Kidney (tissue), 14 donors: ENCODE measurements around the gene VCAM1. TPM values are rescaled to one million over a fixed set of nuclear protein-coding genes. Genes with fewer than 3 reads are reported as not detected.

Source experiments
- DNase-seq, 5 donors: peaks; one replicate each; pipeline ENCODE4 v3.0.0-alpha.2; 2013 to 2020
- FAIRE-seq: peaks from 2 replicates; lab custom pipeline; 2012; peaks lifted over from hg19 to GRCh38; lab: Jason Lieb, UNC
- H3K27ac ChIP-seq, 2 donors: one replicate each; pipeline ENCODE4 v1.7.0; 2013; ENCODE audit warnings: low read depth in 2 of 2, low read length in 2 of 2, inconsistent platforms in 1 of 2
- H3K27me3 ChIP-seq: one replicate; pipeline ENCODE4 v1.7.1; 2013; ENCODE audit warnings: low read length, inconsistent platforms; ENCODE audit not compliant: control insufficient read depth, insufficient read depth
- H3K36me3 ChIP-seq, 3 donors: one replicate each; pipeline versions ENCODE4 v1.7.0 to v1.7.1; 2013; ENCODE audit warnings: low read length in 3 of 3, control low read depth in 1 of 3, inconsistent platforms in 1 of 3; ENCODE audit not compliant: insufficient read depth in 3 of 3, control insufficient read depth in 2 of 3
- H3K4me1 ChIP-seq, 3 donors: one replicate each; pipeline versions ENCODE4 v1.7.0 to v1.7.1; 2013; ENCODE audit warnings: low read length in 3 of 3, inconsistent platforms in 1 of 3, low read depth in 1 of 3; ENCODE audit not compliant: control insufficient read depth in 2 of 3, insufficient read depth in 2 of 3
- H3K4me3 ChIP-seq, 3 donors: one replicate each; pipeline versions ENCODE4 v1.7.0 to v1.8.1; 2013; ENCODE audit warnings: low read length in 3 of 3, control low read depth in 1 of 3, inconsistent platforms in 1 of 3
- H3K9ac ChIP-seq, 3 donors: one replicate each; pipeline versions ENCODE4 v1.7.0 to v1.7.1; 2013; ENCODE audit warnings: low read length in 3 of 3, control low read depth in 1 of 3, inconsistent platforms in 1 of 3
- H3K9me3 ChIP-seq, 3 donors: one replicate each; pipeline versions ENCODE4 v1.7.0 to v1.7.1; 2013; ENCODE audit warnings: low read length in 3 of 3, control low read depth in 1 of 3, inconsistent platforms in 1 of 3; ENCODE audit not compliant: control insufficient read depth in 2 of 3, insufficient read depth in 1 of 3
- intact Hi-C: fragments of 100-400 bp; cut with DNase I; formaldehyde crosslinking; loops from one replicate; pipeline ENCODE4 v1.11.1; 2022
- polyA plus RNA-seq: library from polyadenylated mRNA; stranded (reverse); fragments of 350-450 nt; fragmentation: Illumina TruSeq; extraction: RNeasy Lipid Tissue Mini Kit (QIAGEN cat#74804); gene quantifications from one replicate; pipeline ENCODE4 v1.2.3, GENCODE V29; 2014; ENCODE audit warnings: low read depth, low replicate concordance; ENCODE audit not compliant: insufficient read depth
- total RNA-seq: library from RNA; stranded (reverse); fragmentation: NEBNext Ultra II Directional; extraction: Animal tissue kit (Norgen Biotek cat#: 25700); gene quantifications from one replicate; pipeline ENCODE4 v1.2.1, GENCODE V29; 2021
- TF ChIP-seq, protein P1 (sequence below): IDR thresholded peaks from 3 replicates; pipeline ENCODE4 v1.5.1; 2012; ENCODE audit warnings: mild to moderate bottlenecking, moderate library complexity, borderline replicate concordance; ENCODE audit not compliant: insufficient read depth; ENCODE audit errors: extremely low read depth
- donor health status: control.
- donor health status: control.
- donor health status: control.
- donor health status: control.
- donor health status: control.
- donor health status: DM: yes; HTN: yes; CAD: no.
- donor health status: Normal renal cell carcinoma (clear cell type).

VCAM1 gene
- total and polyA plus RNA-seq, 2 donors from 2014 or later = 46.0 to 539 TPM

DNA sequence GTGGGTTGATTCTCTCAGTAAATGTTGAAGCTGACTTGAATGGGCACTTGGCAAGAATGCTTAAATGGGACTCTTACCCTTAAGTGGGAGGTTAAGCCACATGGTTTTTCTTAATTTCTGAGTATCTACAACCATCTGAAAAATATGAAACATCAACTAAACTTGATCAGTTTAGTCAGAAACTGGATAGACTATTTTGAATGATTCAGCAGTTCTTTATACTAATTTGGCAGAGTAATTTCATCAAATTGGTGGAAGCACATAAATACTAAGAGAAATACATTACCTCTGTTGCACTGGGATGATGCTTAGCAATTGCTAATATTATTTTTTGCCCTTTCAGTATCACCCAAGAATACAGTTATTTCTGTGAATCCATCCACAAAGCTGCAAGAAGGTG is 4.7 kb downstream of the VCAM1 start:
- Histone ChIP-seq H3K36me3 (peaks cover 0 to 6% (median 5%) of the 10 kb centered on the region in 3 donors), H3K4me1 (peaks cover 0 to 2% (median 2%) of the 10 kb centered on the region in 3 donors), H3K9ac (no peak overlapping the region), H3K9me3 (no peaks in the 10 kb centered on the region), H3K4me3 (peak overlapping the region in 1 of 3 donors; percentile 3), H3K27ac (no peak overlapping the region), H3K27me3 (no peaks in the 10 kb centered on the region)
- FAIRE-seq (no peak), DNase-seq (no peak)
- TF ChIP-seq, protein P1, sequence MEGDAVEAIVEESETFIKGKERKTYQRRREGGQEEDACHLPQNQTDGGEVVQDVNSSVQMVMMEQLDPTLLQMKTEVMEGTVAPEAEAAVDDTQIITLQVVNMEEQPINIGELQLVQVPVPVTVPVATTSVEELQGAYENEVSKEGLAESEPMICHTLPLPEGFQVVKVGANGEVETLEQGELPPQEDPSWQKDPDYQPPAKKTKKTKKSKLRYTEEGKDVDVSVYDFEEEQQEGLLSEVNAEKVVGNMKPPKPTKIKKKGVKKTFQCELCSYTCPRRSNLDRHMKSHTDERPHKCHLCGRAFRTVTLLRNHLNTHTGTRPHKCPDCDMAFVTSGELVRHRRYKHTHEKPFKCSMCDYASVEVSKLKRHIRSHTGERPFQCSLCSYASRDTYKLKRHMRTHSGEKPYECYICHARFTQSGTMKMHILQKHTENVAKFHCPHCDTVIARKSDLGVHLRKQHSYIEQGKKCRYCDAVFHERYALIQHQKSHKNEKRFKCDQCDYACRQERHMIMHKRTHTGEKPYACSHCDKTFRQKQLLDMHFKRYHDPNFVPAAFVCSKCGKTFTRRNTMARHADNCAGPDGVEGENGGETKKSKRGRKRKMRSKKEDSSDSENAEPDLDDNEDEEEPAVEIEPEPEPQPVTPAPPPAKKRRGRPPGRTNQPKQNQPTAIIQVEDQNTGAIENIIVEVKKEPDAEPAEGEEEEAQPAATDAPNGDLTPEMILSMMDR = no peak
- intact Hi-C loops = no loop called here

DNA sequence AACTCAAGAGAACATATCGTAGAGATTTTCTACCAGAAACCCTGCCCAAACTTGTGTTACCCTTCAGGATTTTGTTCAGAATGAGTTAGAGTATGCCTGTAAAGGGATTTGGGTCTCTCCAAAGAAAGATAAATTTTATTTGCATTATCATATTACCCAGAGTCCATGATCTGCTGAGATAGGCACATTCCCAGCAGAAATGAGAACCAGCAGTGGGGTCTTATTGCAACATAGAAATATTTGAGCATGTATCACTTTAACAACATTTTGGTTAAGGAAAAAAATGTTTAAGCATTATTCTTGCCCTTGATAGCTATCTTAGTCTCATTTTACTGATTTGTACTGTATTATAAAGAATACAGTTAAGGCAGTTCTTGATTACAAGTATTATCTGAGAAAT is 10.6 kb downstream of the VCAM1 start:
- TF ChIP-seq, protein P1 = no peak
- H3K4me1 ChIP-seq = peaks cover 0 to 9% (median 0%) of the 10 kb centered on the region in 3 donors
- no peak overlapping the region for H3K4me3 ChIP-seq
- no peak for DNase-seq
- H3K27me3 ChIP-seq = no peaks in the 10 kb centered on the region
- no peak for FAIRE-seq
- H3K36me3 ChIP-seq = peaks cover 3 to 10% (median 8%) of the 10 kb centered on the region in 3 donors
- H3K27ac ChIP-seq = no peak overlapping the region
- intact Hi-C loops = no loop called here
- H3K9ac ChIP-seq = no peak overlapping the region
- H3K9me3 ChIP-seq = no peaks in the 10 kb centered on the region

DNA sequence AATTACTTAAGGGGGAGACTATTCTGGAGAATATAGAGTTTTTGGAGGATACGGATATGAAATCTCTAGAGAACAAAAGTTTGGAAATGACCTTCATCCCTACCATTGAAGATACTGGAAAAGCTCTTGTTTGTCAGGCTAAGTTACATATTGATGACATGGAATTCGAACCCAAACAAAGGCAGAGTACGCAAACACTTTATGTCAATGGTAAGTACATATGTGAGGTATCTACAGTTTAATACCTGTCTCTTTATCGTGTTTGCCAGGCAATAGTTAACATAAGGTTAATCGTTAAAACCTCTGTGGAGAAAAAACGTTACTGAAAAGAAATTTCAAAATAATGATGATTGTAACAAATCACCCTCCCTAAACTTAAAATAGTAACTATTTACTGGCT is 11.8 kb downstream of the VCAM1 start:
- Histone ChIP-seq H3K27ac (no peak overlapping the region), H3K9ac (no peak overlapping the region), H3K4me3 (no peak overlapping the region), H3K9me3 (no peaks in the 10 kb centered on the region), H3K36me3 (peaks cover 3 to 6% (median 4%) of the 10 kb centered on the region in 3 donors), H3K4me1 (peaks cover 0 to 9% (median 0%) of the 10 kb centered on the region in 3 donors), H3K27me3 (no peaks in the 10 kb centered on the region)
- intact Hi-C loops = no loop called here
- TF ChIP-seq, protein P1 = no peak
- no peak for FAIRE-seq
- no peak for DNase-seq

DNA sequence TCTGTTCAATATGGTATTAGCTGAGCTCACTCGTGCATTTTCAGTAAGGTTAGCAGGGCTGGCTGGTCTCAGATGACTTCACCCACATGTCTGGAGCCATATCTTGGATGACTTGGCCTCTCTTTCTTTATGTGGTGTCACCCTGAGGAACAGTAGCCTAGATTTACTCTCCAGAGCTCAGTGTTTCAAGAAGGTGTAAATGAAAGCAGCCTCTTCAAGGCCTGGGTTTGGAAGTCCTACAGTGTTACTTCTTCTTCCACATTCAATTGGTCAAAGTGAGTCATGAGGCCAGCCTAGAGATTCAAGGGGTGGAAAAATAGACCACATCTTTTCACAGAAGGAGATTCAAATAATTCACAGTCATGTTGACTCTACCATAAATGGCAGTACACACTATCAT is 12.2 kb downstream of the VCAM1 start:
- H3K4me1 ChIP-seq = peaks cover 0 to 9% (median 0%) of the 10 kb centered on the region in 3 donors
- H3K27me3 ChIP-seq = no peaks in the 10 kb centered on the region
- TF ChIP-seq, protein P1 = no peak
- H3K36me3 ChIP-seq = peaks cover 3 to 5% (median 4%) of the 10 kb centered on the region in 3 donors
- no peak for DNase-seq
- no peak overlapping the region for H3K4me3 ChIP-seq
- H3K9me3 ChIP-seq = no peaks in the 10 kb centered on the region
- H3K27ac ChIP-seq = no peak overlapping the region
- H3K9ac ChIP-seq = no peak overlapping the region
- intact Hi-C loops = no loop called here
- no peak for FAIRE-seq
